ENCODE results near the gene C4BPB.
A peak's percentile ranks its signal among the peaks of the same experiment; 100 is the strongest.
"Not testable (repeated sequence)": the region's sequence is repeated elsewhere in the genome, so short reads cannot be mapped to it uniquely, and the experiment has no call there.

Gene C4BPB, protein sequence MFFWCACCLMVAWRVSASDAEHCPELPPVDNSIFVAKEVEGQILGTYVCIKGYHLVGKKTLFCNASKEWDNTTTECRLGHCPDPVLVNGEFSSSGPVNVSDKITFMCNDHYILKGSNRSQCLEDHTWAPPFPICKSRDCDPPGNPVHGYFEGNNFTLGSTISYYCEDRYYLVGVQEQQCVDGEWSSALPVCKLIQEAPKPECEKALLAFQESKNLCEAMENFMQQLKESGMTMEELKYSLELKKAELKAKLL

DNA sequence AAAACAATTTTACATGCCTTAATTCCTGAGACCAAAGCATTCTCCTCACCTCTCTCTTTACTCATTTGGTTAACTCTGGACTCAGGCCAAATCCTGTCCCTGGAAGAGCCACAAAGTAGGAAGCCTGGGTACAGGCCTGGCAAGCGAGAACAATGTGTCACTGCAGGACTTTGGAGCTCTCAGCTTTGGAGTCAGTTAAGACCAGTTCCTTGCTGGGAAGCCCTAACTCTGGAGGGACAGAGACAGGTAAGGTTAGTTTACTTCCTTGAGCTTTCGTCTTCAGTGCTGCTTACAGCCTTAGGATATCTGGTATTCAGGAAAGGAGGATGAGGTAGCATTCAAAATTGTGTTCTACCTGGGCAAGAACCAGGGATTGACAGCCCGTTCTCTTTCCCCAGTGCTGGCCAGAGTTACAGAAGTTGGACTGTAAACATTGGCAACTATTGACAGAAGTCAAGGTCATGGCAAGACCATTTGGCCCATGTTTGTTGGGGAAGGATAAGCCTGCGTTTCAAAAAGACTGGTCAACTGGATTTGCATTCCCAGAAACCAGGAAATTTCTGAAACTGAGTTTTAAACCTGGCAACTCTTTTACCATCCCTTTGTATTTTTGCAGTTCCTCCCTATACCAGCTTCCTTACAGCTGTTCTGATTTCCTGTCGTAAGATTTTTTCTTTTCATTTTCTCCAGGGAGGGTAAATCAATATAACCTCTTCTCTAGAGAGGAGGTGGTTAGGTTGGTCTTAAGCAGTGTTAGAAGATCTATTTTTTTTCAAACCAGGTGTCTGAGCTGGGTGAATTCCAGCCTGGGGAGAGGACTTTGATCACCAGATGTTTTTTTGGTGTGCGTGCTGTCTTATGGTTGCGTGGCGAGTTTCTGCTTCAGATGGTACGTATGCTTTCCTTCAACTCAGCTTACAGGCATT, at the start of gene C4BPB:
C4BPB (plus strand) TSS at position 160 of the 926 bp plus-strand sequence; CDS start at position 832, 672 bp downstream.
- no peaks in the 10 kb centered on the region for H3K9me3 Mint-ChIP-seq
- H3K4me3 Mint-ChIP-seq: peak within 1 kb of the TSS; percentile 75
- H3K4me1 Mint-ChIP-seq (ENCODE audit: low read depth): peaks cover 33% of the 10 kb centered on the region
- H3K27me3 Mint-ChIP-seq: no peaks in the 10 kb centered on the region
- H3K36me3 Mint-ChIP-seq (ENCODE audit: low read depth): no peaks in the 10 kb centered on the region
- H3K27ac Mint-ChIP-seq: peak within 1 kb of the TSS; percentile 49

- Mint-ChIP-seq H3K27me3 (no peaks in the 10 kb centered on the region), H3K27ac (no peak overlapping the region), H3K4me3 (no peak overlapping the region), H3K36me3 (ENCODE audit: low read depth) (peaks cover 16% of the 10 kb centered on the region), H3K9me3 (no peaks in the 10 kb centered on the region), H3K4me1 (ENCODE audit: low read depth) (peaks cover 12% of the 10 kb centered on the region)
Observed at GRCh38 chr1:207039380-207040180, 49.1 kb upstream of the C4BPB start.

GRCh38 chr1:207040181-207040533, 48.5 kb upstream of the C4BPB start:
- no peaks in the 10 kb centered on the region for H3K27me3 Mint-ChIP-seq
- H3K4me1 Mint-ChIP-seq (ENCODE audit: low read depth): peaks cover 16% of the 10 kb centered on the region
- H3K27ac Mint-ChIP-seq: no peak overlapping the region
- no peak overlapping the region for H3K4me3 Mint-ChIP-seq
- H3K36me3 Mint-ChIP-seq (ENCODE audit: low read depth): peaks cover 21% of the 10 kb centered on the region
- no peaks in the 10 kb centered on the region for H3K9me3 Mint-ChIP-seq

GRCh38 chr1:207041397-207041796, 47.3 kb upstream of the C4BPB start:
- not testable (repeated sequence) for H3K27ac Mint-ChIP-seq, H3K4me3 Mint-ChIP-seq, H3K27me3 Mint-ChIP-seq, H3K9me3 Mint-ChIP-seq
- H3K36me3 Mint-ChIP-seq (ENCODE audit: low read depth): peaks cover 32% of the 10 kb centered on the region
- H3K4me1 Mint-ChIP-seq (ENCODE audit: low read depth): peaks cover 27% of the 10 kb centered on the region

DNA sequence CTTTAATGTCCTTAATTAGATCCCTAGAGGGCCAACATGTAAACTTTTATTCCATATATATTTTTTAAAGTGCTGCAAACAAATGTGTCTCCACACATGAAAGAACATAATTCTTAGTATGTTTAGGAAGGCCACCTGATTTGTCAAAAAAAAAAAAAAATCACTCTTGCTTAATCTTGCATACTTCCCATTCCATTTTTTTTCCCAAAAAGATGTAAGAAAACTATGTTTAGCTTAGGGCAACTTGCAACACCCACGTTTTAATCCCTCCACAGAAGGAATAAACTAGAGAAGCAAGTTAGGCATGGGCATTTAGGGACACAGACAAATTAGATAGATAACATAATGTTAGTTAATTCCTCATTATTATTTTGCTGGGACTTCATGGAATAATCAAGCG, 43.2 kb upstream of the C4BPB start:
- peaks cover 60% of the 10 kb centered on the region for H3K36me3 Mint-ChIP-seq (ENCODE audit: low read depth)
- H3K27ac Mint-ChIP-seq: no peak overlapping the region
- no peaks in the 10 kb centered on the region for H3K27me3 Mint-ChIP-seq
- H3K4me1 Mint-ChIP-seq (ENCODE audit: low read depth): peaks cover 55% of the 10 kb centered on the region
- H3K4me3 Mint-ChIP-seq: no peak overlapping the region
- H3K9me3 Mint-ChIP-seq: no peaks in the 10 kb centered on the region

DNA sequence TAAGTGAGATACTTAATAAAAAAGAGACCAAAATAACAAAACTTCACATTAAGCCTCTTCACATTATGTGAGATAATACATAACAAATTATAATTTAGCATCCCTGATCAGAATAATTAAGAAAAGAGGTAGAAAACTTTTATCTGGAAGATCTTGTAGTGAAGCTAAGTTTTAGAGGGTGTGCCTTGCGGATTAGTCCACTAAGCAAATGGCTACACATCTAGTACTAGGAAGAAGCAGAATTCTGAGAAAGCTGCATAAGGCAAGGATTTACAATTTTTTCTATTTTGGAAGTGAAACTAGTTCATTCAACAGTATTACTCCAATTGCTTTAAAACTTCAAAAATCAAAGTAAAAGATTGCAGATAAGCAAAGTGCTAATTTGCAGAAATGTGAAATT, 41.2 kb upstream of the C4BPB start:
- H3K9me3 Mint-ChIP-seq: no peaks in the 10 kb centered on the region
- no peak overlapping the region for H3K27ac Mint-ChIP-seq
- peaks cover 59% of the 10 kb centered on the region for H3K36me3 Mint-ChIP-seq (ENCODE audit: low read depth)
- no peak overlapping the region for H3K4me3 Mint-ChIP-seq
- H3K27me3 Mint-ChIP-seq: no peaks in the 10 kb centered on the region
- H3K4me1 Mint-ChIP-seq (ENCODE audit: low read depth): peaks cover 70% of the 10 kb centered on the region

GRCh38 chr1:207048041-207048440, 40.6 kb upstream of the C4BPB start:
- H3K27me3 Mint-ChIP-seq: no peaks in the 10 kb centered on the region
- H3K4me1 Mint-ChIP-seq (ENCODE audit: low read depth): peaks cover 70% of the 10 kb centered on the region
- H3K36me3 Mint-ChIP-seq (ENCODE audit: low read depth): peaks cover 53% of the 10 kb centered on the region
- H3K4me3 Mint-ChIP-seq: no peak overlapping the region
- no peak overlapping the region for H3K27ac Mint-ChIP-seq
- no peaks in the 10 kb centered on the region for H3K9me3 Mint-ChIP-seq

- Mint-ChIP-seq H3K4me3 (peak overlapping the region; percentile 99), H3K4me1 (ENCODE audit: low read depth) (peaks cover 74% of the 10 kb centered on the region), H3K9me3 (no peaks in the 10 kb centered on the region), H3K36me3 (ENCODE audit: low read depth) (peaks cover 45% of the 10 kb centered on the region), H3K27ac (no peak overlapping the region), H3K27me3 (no peaks in the 10 kb centered on the region)
Observed at GRCh38 chr1:207049054-207049453, 39.6 kb upstream of the C4BPB start.

DNA sequence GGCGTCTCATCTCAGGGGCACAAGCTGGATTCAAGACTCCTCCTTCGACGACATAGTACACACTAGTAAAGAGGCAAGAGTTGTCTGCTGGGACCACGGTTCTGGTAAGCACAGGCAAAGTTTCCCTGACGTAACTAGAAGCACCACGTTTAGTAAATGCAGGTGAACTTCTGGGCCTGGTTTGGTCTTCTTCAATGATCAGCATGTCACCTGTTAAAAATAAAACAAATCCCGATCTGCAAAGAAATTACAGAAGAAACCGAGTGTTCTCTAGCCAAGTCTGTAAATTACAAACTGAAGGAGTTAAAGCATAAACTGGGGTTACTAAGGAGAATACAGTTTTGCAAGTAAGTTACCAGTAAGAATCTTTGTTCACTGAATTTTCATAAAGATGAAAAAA, 39.1 kb upstream of the C4BPB start:
- Mint-ChIP-seq H3K4me3 (peak overlapping the region; percentile 99), H3K4me1 (ENCODE audit: low read depth) (peaks cover 78% of the 10 kb centered on the region), H3K9me3 (no peaks in the 10 kb centered on the region), H3K36me3 (ENCODE audit: low read depth) (peaks cover 45% of the 10 kb centered on the region), H3K27me3 (no peaks in the 10 kb centered on the region), H3K27ac (peak overlapping the region; percentile 63)

- Mint-ChIP-seq H3K36me3 (ENCODE audit: low read depth) (peaks cover 40% of the 10 kb centered on the region), H3K27me3 (no peaks in the 10 kb centered on the region), H3K9me3 (no peaks in the 10 kb centered on the region), H3K27ac (peak overlapping the region; percentile 98), H3K4me1 (ENCODE audit: low read depth) (peaks cover 78% of the 10 kb centered on the region), H3K4me3 (peak overlapping the region; percentile 99)
Observed at GRCh38 chr1:207049974-207050391, 38.7 kb upstream of the C4BPB start.

DNA sequence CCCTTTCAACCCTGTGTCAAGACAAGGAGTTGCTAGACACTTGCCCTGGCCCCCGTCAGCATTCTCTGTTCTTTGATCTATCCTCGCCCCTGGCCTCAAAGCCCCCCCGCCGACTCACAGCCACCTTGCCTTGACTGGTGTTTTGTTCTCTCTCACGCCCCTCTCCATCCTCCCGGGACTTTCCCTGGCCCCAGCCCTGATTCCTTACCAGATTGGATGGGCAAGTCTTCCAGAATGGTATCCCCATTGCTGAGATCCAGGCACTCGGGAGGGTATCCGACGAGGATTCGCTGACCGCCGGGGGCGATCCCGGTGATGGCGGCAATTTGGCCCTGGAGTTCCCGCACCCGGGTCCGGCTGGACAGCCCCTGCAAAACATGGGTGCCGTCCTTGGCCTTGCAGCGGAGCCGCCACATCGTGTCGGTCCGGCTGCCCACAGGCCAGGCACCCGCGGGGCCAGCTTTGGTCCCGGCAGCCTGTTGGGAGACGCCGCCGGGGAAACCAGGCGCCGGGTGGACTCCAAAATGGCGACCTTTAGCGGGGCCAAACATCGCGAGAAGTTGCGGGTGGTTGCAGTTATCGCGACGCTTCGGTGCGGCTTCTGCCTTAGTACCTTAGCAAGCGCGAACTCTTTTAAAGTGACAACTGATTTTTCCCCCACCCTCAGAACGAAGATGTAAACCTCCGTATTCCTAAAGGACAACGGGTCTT, 38.0 kb upstream of the C4BPB start:
- Mint-ChIP-seq H3K36me3 (ENCODE audit: low read depth) (peaks cover 36% of the 10 kb centered on the region), H3K27ac (peak overlapping the region; percentile 98), H3K4me1 (ENCODE audit: low read depth) (peaks cover 74% of the 10 kb centered on the region)

DNA sequence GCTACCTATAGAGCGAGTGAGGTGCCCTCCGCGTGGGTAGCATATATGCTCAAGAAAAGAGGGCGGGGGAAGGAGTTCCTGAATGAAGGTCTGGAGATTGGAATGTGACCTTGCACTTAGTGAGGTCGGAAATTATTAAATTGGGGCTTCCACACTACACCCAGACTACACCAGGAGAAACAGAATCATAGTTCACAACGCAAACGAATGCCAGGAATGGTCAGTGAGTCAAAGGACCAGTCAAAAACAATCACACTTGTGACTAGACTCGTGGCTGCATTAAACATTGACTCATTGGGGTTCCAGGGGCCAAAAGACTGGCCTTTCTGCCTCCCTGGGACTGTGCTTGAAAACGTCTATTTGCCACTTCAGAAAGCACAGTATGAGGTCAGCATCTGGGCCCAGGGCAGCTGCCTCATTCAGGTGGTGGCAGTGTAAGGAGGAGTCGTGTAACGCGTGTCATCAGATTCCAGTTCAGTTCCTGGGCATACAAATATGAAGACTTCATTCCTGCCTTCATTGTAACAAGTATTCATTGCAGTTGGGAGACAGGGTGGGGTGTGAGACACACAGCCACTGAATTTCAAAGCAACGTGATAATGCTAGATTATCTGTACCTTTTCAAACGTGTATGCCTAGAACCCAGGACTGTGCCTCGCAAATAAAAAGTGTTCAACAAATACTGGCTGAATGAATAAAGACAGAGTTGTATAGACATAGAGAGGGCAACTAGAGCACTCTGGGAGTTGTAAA, 37.3 kb upstream of the C4BPB start, which contains the start of gene YOD1:
YOD1 (minus strand) TSS at position 18 of the 753 bp plus-strand sequence. CDS start 178 bp downstream, outside the sequence.
- Mint-ChIP-seq H3K27ac (peak within 1 kb of the TSS; percentile 98), H3K27me3 (no peaks in the 10 kb centered on the region), H3K4me1 (ENCODE audit: low read depth) (peaks cover 67% of the 10 kb centered on the region), H3K4me3 (peak within 1 kb of the TSS; percentile 99), H3K36me3 (ENCODE audit: low read depth) (peaks cover 29% of the 10 kb centered on the region), H3K9me3 (no peaks in the 10 kb centered on the region)

More for the DNA sequence above, 38.0 kb upstream of the C4BPB start:
- Mint-ChIP-seq H3K27me3 (no peaks in the 10 kb centered on the region), H3K4me3 (peak overlapping the region; percentile 99), H3K9me3 (no peaks in the 10 kb centered on the region)

DNA sequence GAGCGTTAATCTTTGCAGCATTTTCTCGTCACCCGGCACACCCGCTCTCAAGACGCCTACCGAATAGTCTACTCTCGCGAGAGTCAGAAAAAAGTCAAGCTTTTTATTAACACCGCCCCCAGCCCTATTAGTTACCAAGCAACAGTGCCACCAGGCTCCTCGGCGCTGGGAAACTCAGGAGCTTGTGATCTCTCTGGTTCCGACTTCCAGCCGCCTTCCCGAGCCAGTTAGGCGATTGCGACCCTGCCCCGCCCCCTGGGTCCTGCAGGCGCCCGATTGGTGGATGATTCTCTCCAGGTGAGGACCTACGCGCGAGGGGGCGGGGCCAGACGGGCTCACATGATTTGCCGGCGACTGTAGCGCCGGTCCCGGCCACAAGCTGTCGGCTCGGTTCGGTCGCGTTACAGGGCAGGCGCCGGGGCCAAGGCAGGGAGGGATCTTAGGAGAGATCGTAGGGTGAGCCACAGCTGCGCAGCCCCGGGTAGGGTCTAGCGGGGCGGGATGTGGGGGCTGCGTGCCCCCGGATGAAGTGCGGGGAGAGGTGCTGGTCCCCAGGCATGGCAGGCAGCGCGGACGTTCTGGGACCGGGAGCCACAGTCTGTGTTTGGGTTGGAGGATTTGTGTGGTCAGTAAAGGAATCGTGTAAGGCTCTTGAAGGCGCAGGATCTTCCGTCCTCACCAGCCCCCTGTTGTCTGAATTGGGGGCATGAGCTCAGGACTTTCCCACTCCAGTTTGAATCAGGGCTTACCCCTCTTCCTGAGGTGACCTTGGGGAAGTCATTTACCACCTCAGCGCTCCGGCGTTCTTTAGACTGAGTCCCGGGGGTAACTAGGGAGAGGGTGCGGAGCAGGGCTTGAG, 35.5 kb upstream of the C4BPB start, which contains the start of gene PFKFB2:
PFKFB2 (plus strand) TSS at position 365 of the 859 bp plus-strand sequence. CDS start 1,443 bp downstream, outside the sequence.
- H3K27ac Mint-ChIP-seq: peak within 1 kb of the TSS; percentile 80
- H3K9me3 Mint-ChIP-seq: no peaks in the 10 kb centered on the region
- peak within 1 kb of the TSS; percentile 99 for H3K4me3 Mint-ChIP-seq
- peaks cover 11% of the 10 kb centered on the region for H3K36me3 Mint-ChIP-seq (ENCODE audit: low read depth)
- H3K27me3 Mint-ChIP-seq: no peaks in the 10 kb centered on the region
- peaks cover 51% of the 10 kb centered on the region for H3K4me1 Mint-ChIP-seq (ENCODE audit: low read depth)
